ENCODE data around the gene GLB1L3.

Gene GLB1L3

GRCh38 chr11:134362192-134362901 lies 86.2 kb downstream of the GLB1L3 start:
- no peak for DNase-seq

DNA sequence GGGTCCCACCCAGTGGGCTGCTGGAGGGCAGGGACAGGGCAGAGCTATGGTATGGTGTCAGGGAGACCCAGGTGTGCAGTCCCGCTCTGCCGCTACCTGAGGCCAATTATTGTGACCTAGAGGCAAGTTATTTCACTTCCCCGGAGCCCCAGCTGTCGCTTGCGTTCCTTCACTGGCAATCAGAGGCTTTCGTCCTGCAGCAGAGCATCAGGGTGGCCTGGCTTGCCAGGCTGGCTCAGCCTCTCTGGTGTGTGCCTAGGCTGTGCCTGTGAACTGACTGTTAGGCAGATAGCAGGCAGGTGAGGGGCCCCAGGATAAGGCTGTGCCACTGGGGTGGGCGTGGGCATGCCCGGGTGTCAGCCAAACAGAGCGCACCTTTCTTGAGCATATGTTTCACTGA lies 87.0 kb downstream of the GLB1L3 start:
- Histone ChIP-seq H3K27ac (no peak overlapping the region), H3K36me3 (replicated peaks) (no peaks in the 10 kb centered on the region), H3K4me3 (ENCODE audit: low read depth, low read length) (no peak overlapping the region), H3K27me3 (replicated peaks) (no peaks in the 10 kb centered on the region)
- in situ Hi-C loops (cut with HindIII; ENCODE audit: low pct_ligation_motif_present, low sequenced_read_pairs), result no loop called here
- TF ChIP-seq, protein P1, sequence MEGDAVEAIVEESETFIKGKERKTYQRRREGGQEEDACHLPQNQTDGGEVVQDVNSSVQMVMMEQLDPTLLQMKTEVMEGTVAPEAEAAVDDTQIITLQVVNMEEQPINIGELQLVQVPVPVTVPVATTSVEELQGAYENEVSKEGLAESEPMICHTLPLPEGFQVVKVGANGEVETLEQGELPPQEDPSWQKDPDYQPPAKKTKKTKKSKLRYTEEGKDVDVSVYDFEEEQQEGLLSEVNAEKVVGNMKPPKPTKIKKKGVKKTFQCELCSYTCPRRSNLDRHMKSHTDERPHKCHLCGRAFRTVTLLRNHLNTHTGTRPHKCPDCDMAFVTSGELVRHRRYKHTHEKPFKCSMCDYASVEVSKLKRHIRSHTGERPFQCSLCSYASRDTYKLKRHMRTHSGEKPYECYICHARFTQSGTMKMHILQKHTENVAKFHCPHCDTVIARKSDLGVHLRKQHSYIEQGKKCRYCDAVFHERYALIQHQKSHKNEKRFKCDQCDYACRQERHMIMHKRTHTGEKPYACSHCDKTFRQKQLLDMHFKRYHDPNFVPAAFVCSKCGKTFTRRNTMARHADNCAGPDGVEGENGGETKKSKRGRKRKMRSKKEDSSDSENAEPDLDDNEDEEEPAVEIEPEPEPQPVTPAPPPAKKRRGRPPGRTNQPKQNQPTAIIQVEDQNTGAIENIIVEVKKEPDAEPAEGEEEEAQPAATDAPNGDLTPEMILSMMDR (IDR thresholded peaks at IDR 0.05; ENCODE audit: low read depth, low read length, missing control alignments), result no peak
- no peak for DNase-seq

More at GRCh38 chr11:134362192-134362901, 86.2 kb downstream of the GLB1L3 start:
- TF ChIP-seq, protein P1 (IDR thresholded peaks at IDR 0.05; ENCODE audit: low read depth, low read length, missing control alignments), result no peak
- in situ Hi-C loops (cut with HindIII; ENCODE audit: low pct_ligation_motif_present, low sequenced_read_pairs), result no loop called here
- Histone ChIP-seq H3K36me3 (replicated peaks) (no peaks in the 10 kb centered on the region), H3K27ac (no peak overlapping the region), H3K4me3 (ENCODE audit: low read depth, low read length) (no peak overlapping the region), H3K27me3 (replicated peaks) (no peaks in the 10 kb centered on the region)

- Histone ChIP-seq H3K27me3 (replicated peaks) (no peaks in the 10 kb centered on the region), H3K36me3 (replicated peaks) (no peaks in the 10 kb centered on the region), H3K27ac (no peak overlapping the region), H3K4me3 (ENCODE audit: low read depth, low read length) (no peak overlapping the region)
- DNase-seq, result no peak
- TF ChIP-seq, protein P1 (IDR thresholded peaks at IDR 0.05; ENCODE audit: low read depth, low read length, missing control alignments), result no peak
- in situ Hi-C loops (cut with HindIII; ENCODE audit: low pct_ligation_motif_present, low sequenced_read_pairs), result no loop called here
These were observed 87.4 kb downstream of the GLB1L3 start for GRCh38 chr11:134363592-134363991.

- no peak for DNase-seq
- in situ Hi-C loops (cut with HindIII; ENCODE audit: low pct_ligation_motif_present, low sequenced_read_pairs), result no loop called here
- Histone ChIP-seq H3K36me3 (replicated peaks) (no peaks in the 10 kb centered on the region), H3K4me3 (ENCODE audit: low read depth, low read length) (no peak overlapping the region), H3K27me3 (replicated peaks) (no peaks in the 10 kb centered on the region), H3K27ac (no peak overlapping the region)
- TF ChIP-seq, protein P1 (IDR thresholded peaks at IDR 0.05; ENCODE audit: low read depth, low read length, missing control alignments), result no peak
These were observed 88.1 kb downstream of the GLB1L3 start for GRCh38 chr11:134364261-134364660.

- in situ Hi-C loops (cut with HindIII; ENCODE audit: low pct_ligation_motif_present, low sequenced_read_pairs), result no loop called here
- no peak overlapping the region for H3K27ac ChIP-seq
- no peak overlapping the region for H3K4me3 ChIP-seq (ENCODE audit: low read depth, low read length)
- no peaks in the 10 kb centered on the region for H3K27me3 ChIP-seq (replicated peaks)
- DNase-seq, result no peak
- TF ChIP-seq, protein P1 (IDR thresholded peaks at IDR 0.05; ENCODE audit: low read depth, low read length, missing control alignments), result no peak
- no peaks in the 10 kb centered on the region for H3K36me3 ChIP-seq (replicated peaks)
These were observed 89.1 kb downstream of the GLB1L3 start for GRCh38 chr11:134365011-134365925.
